HL-60 (cell line): Measurements from ENCODE around the gene SH2B3.

Experiments used
- GABPA ChIP-seq: IDR thresholded peaks from 2 replicates; pipeline ENCODE4 v1.6.1; 2012; ENCODE audit warnings: low read depth
- POLR2AphosphoS5 ChIP-seq: IDR thresholded peaks from 2 replicates; pipeline ENCODE4 v1.6.1; 2012; ENCODE audit warnings: low read depth
- SPI1 ChIP-seq: IDR thresholded peaks from 2 replicates; pipeline ENCODE4 v1.6.1; 2012; ENCODE audit warnings: low read depth, mild to moderate bottlenecking, borderline replicate concordance
- TF ChIP-seq, protein P1 (sequence below): IDR thresholded peaks from one replicate; pipeline ENCODE4 v1.5.1; 2011; ENCODE audit warnings: low read length, control low read depth, inconsistent platforms; ENCODE audit not compliant: insufficient read depth
- TF ChIP-seq, protein P2 (sequence below): IDR thresholded peaks from 2 replicates; pipeline ENCODE4 v1.6.1; 2012; ENCODE audit warnings: low read depth; ENCODE audit not compliant: insufficient replicate concordance

DNA sequence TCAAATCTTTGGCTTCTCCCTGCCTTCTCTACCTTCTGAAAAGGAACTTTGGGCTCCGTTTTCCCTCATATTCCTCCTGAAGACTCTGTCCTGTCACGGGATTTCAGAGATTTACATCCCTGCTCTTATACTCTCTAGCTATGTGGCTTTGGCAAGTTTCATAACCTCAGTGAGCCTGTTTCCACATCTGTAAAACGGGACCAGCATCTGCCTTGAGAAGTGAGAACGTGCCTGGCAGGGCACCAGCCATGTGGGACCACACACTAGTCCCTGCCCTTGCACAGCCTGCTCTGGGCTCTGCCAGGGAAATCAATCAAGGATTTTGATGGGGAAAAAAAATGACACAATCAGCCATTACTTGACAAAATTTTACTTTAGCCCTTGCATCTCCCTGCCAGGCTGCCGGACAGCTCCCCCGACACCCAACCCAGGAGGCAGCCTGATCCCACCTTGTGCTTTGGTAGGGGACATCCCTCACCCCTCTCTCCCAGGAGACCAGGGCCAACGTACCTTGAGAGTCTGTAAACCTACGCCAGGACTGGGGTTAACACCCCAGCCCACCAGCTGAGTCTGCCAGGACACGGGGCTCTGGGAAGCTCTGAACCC is 45.3 kb upstream of the SH2B3 start:
- TF ChIP-seq, protein P1, sequence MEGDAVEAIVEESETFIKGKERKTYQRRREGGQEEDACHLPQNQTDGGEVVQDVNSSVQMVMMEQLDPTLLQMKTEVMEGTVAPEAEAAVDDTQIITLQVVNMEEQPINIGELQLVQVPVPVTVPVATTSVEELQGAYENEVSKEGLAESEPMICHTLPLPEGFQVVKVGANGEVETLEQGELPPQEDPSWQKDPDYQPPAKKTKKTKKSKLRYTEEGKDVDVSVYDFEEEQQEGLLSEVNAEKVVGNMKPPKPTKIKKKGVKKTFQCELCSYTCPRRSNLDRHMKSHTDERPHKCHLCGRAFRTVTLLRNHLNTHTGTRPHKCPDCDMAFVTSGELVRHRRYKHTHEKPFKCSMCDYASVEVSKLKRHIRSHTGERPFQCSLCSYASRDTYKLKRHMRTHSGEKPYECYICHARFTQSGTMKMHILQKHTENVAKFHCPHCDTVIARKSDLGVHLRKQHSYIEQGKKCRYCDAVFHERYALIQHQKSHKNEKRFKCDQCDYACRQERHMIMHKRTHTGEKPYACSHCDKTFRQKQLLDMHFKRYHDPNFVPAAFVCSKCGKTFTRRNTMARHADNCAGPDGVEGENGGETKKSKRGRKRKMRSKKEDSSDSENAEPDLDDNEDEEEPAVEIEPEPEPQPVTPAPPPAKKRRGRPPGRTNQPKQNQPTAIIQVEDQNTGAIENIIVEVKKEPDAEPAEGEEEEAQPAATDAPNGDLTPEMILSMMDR = no peak
- no peak for TF ChIP-seq POLR2AphosphoS5
- TF ChIP-seq, protein P2, sequence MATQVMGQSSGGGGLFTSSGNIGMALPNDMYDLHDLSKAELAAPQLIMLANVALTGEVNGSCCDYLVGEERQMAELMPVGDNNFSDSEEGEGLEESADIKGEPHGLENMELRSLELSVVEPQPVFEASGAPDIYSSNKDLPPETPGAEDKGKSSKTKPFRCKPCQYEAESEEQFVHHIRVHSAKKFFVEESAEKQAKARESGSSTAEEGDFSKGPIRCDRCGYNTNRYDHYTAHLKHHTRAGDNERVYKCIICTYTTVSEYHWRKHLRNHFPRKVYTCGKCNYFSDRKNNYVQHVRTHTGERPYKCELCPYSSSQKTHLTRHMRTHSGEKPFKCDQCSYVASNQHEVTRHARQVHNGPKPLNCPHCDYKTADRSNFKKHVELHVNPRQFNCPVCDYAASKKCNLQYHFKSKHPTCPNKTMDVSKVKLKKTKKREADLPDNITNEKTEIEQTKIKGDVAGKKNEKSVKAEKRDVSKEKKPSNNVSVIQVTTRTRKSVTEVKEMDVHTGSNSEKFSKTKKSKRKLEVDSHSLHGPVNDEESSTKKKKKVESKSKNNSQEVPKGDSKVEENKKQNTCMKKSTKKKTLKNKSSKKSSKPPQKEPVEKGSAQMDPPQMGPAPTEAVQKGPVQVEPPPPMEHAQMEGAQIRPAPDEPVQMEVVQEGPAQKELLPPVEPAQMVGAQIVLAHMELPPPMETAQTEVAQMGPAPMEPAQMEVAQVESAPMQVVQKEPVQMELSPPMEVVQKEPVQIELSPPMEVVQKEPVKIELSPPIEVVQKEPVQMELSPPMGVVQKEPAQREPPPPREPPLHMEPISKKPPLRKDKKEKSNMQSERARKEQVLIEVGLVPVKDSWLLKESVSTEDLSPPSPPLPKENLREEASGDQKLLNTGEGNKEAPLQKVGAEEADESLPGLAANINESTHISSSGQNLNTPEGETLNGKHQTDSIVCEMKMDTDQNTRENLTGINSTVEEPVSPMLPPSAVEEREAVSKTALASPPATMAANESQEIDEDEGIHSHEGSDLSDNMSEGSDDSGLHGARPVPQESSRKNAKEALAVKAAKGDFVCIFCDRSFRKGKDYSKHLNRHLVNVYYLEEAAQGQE = no peak
- TF ChIP-seq GABPA = no peak
- no peak for TF ChIP-seq SPI1
